CD4-positive, CD25-positive, alpha-beta regulatory T cell (primary cell): ENCODE results near the gene BIK. TPM values are rescaled to one million over a fixed set of nuclear protein-coding genes. Genes with fewer than 3 reads are reported as not detected.

Experiments used
- ATAC-seq, 2 donors: fragments of 150-1000 bp; cut with Tn5 transposase; one replicate each; pipeline ENCODE4 v1.10.0; 2021; ENCODE audit warnings: low read depth in 2 of 2, moderate number of reproducible peaks in 2 of 2, moderate library complexity in 1 of 2
- DNase-seq, 3 donors: peaks; one replicate each; pipeline versions ENCODE4 v3.0.0 to v3.0.0-alpha.2; 2012 to 2022; ENCODE audit warnings: mixed read lengths in 1 of 3
- H3K27ac ChIP-seq: one replicate; pipeline ENCODE4 v1.7.0; 2013; ENCODE audit warnings: mild to moderate bottlenecking, low read length; ENCODE audit not compliant: insufficient read depth, poor library complexity, severe bottlenecking
- H3K27me3 ChIP-seq: one replicate; pipeline ENCODE4 v1.7.0; 2013; ENCODE audit warnings: low read length; ENCODE audit not compliant: control insufficient read depth, insufficient read depth
- H3K36me3 ChIP-seq: one replicate; pipeline ENCODE4 v1.7.0; 2013; ENCODE audit warnings: mild to moderate bottlenecking, low read length, moderate library complexity; ENCODE audit not compliant: control insufficient read depth, insufficient read depth
- H3K4me1 ChIP-seq: 2 replicates; pipeline ENCODE4 v1.7.0; 2013; ENCODE audit warnings: mild to moderate bottlenecking, low read length; ENCODE audit not compliant: insufficient read depth, control insufficient read depth, poor library complexity, severe bottlenecking
- H3K4me3 ChIP-seq: one replicate; pipeline ENCODE4 v1.7.0; 2013; ENCODE audit warnings: low read depth, mild to moderate bottlenecking, low read length, moderate library complexity
- H3K9me3 ChIP-seq, 2 experiments: 1 replicate in 1 of 2; 2 replicates in 1 of 2; pipeline ENCODE4 v1.7.0; 2013; ENCODE audit warnings: low read length in 2 of 2, mild to moderate bottlenecking in 1 of 2, moderate library complexity in 1 of 2; ENCODE audit not compliant: control insufficient read depth in 2 of 2
- H3K27ac Mint-ChIP-seq, 3 donors: one replicate each; pipeline ENCODE4 v1.8.0; 2020 to 2022; ENCODE audit warnings: mild to moderate bottlenecking in 3 of 3, mixed read lengths in 3 of 3, moderate library complexity in 2 of 3
- H3K27me3 Mint-ChIP-seq: one replicate; pipeline ENCODE4 v1.8.0; 2022; ENCODE audit warnings: mild to moderate bottlenecking, mixed read lengths
- H3K36me3 Mint-ChIP-seq: one replicate; pipeline ENCODE4 v1.8.0; 2020; ENCODE audit warnings: mixed read lengths
- H3K4me1 Mint-ChIP-seq, 4 donors: one replicate each; pipeline ENCODE4 v1.8.0; 2020 to 2022; ENCODE audit warnings: mixed read lengths in 4 of 4, mild to moderate bottlenecking in 1 of 4
- H3K4me3 Mint-ChIP-seq, 4 donors: one replicate each; pipeline ENCODE4 v1.8.0; 2020 to 2022; ENCODE audit warnings: mild to moderate bottlenecking in 4 of 4, mixed read lengths in 4 of 4, moderate library complexity in 3 of 4
- H3K9me3 Mint-ChIP-seq, 7 donors: one replicate each; pipeline ENCODE4 v1.8.0; 2020 to 2022; ENCODE audit warnings: mixed read lengths in 7 of 7, mild to moderate bottlenecking in 3 of 7, moderate library complexity in 2 of 7
- polyA plus RNA-seq, 4 donors: library from polyadenylated mRNA; unstranded; fragments of 300-500 nt; fragmentation: Illumina TruSeq; gene quantifications; one replicate each; pipeline ENCODE4 v1.2.3, GENCODE V29; 2021
- total RNA-seq: library from RNA; stranded (reverse); gene quantifications from one replicate; pipeline ENCODE4 v1.2.3, GENCODE V29; 2022

BIK gene
- total and polyA plus RNA-seq, 5 donors from 2014 or later, result 1.7 to 10.0 (median 6.4) TPM

DNA sequence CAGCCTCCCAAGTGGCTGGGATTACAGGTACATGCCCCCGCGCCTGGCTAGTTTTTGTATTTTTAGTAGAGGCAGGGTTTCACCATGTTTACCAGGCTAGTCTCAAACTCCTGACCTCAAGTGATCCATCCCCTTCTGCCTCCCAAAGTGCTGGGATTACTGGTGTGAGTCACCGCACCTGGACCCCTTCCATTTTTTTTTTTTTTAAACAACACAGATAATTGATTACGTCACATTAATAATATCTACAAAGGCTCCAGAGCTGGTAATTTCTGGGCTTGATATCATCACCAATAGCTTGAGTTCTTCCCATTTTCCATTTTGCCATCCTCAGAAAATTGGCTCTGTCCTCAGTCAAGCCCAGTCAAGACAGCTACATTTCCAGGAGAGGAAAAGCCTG is 28.6 kb upstream of the BIK start:
- H3K27ac ChIP-seq, result no peak overlapping the region
- Mint-ChIP-seq H3K9me3 (no peaks in the 10 kb centered on the region), H3K4me1 (peaks cover 0 to 10% (median 7%) of the 10 kb centered on the region in 4 donors), H3K27ac (no peak overlapping the region), H3K27me3 (no peaks in the 10 kb centered on the region), H3K36me3 (peaks cover 5% of the 10 kb centered on the region), H3K4me3 (no peak overlapping the region)
- peaks cover 4% of the 10 kb centered on the region for H3K4me1 ChIP-seq
- H3K9me3 ChIP-seq, result no peaks in the 10 kb centered on the region
- H3K36me3 ChIP-seq, result no peaks in the 10 kb centered on the region
- H3K4me3 ChIP-seq, result no peak overlapping the region
- ATAC-seq (no peak), DNase-seq (no peak)
- no peaks in the 10 kb centered on the region for H3K27me3 ChIP-seq

DNA sequence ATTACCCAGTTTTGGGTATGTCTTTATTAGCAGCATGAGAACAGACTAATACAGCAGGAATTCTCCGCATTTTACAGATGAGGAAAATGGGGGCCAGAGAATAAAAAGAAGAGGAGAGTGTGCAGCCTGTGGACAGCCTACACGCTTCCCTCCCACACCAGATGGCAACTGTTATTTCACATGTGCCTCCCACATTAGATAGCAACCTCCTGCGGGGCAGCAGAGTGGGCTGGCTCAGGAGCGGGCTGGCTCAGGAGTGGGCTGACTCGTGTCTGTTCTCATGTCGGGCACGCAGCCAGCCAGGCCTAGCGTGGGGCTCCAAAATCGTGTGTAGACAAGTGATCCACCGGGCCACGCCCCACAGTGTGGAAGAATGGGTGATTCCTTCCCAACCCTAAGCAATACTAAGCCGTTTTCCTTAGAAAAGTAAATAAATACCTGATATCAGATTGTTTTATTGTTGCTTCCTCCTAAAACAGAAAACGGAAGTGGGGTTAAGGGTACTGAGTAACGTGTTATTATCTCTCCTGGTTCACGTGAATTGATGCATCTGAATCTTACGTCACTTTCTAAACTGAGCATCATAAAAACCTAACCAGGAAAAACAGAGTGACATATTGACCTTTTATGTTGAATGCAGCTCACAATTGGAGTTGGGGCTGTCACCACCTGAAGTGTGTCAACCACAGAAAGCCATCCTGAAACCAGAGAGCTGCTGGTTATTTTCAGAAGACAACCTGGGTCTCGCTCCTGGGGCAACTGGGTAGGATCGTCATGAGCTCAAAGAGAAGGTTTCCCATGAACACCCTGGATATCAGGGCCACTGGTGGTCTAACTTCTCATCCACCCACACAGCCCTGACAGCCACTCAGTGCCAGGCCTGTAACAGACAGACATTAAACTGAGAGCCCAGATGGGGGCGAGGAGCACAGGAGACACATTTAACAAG is 24.6 kb upstream of the BIK start:
- H3K4me3 ChIP-seq, result no peak overlapping the region
- Mint-ChIP-seq H3K27ac (peak overlapping the region in 2 of 3 donors; percentile 31 to 48), H3K4me1 (peaks cover 0 to 20% (median 11%) of the 10 kb centered on the region in 4 donors), H3K4me3 (peak overlapping the region; percentile 33 to 75 (median 52)), H3K9me3 (no peaks in the 10 kb centered on the region), H3K27me3 (no peaks in the 10 kb centered on the region), H3K36me3 (peaks cover 5% of the 10 kb centered on the region)
- peak in 1 of 3 donors; percentile 29 for DNase-seq
- H3K36me3 ChIP-seq, result no peaks in the 10 kb centered on the region
- H3K27me3 ChIP-seq, result no peaks in the 10 kb centered on the region
- ATAC-seq, result no peak
- H3K9me3 ChIP-seq, result no peaks in the 10 kb centered on the region
- peaks cover 15% of the 10 kb centered on the region for H3K4me1 ChIP-seq
- H3K27ac ChIP-seq, result no peak overlapping the region

- no peaks in the 10 kb centered on the region for H3K27me3 Mint-ChIP-seq
- Histone ChIP-seq H3K27ac (peak overlapping the region; percentile 56), H3K9me3 (no peaks in the 10 kb centered on the region), H3K4me1 (peaks cover 15% of the 10 kb centered on the region), H3K36me3 (no peaks in the 10 kb centered on the region), H3K4me3 (peak overlapping the region; percentile 93), H3K27me3 (no peaks in the 10 kb centered on the region)
- peaks cover 5% of the 10 kb centered on the region for H3K36me3 Mint-ChIP-seq
- ATAC-seq (no peak), DNase-seq (no peak)
- H3K4me1 Mint-ChIP-seq, result peaks cover 0 to 20% (median 11%) of the 10 kb centered on the region in 4 donors
- H3K27ac Mint-ChIP-seq, result peak overlapping the region in 2 of 3 donors; percentile 43 to 87
- peak overlapping the region; percentile 91 to 95 (median 92) for H3K4me3 Mint-ChIP-seq
- H3K9me3 Mint-ChIP-seq, result no peaks in the 10 kb centered on the region
These were observed 21.9 kb upstream of the BIK start for GRCh38 chr22:43088627-43088983.

GRCh38 chr22:43088984-43089717 is 21.4 kb upstream of the BIK start, which contains the start of gene TTLL1:
TSS of gene TTLL1 (minus strand) at chr22:43089391. CDS start at chr22:43075586, 13,805 bp downstream.
- H3K4me1 ChIP-seq, result peaks cover 15% of the 10 kb centered on the region
- Mint-ChIP-seq H3K9me3 (no peaks in the 10 kb centered on the region), H3K36me3 (peaks cover 5% of the 10 kb centered on the region), H3K27me3 (no peaks in the 10 kb centered on the region), H3K27ac (peak within 1 kb of the TSS in 2 of 3 donors; percentile 43 to 87), H3K4me3 (peak within 1 kb of the TSS; percentile 91 to 95 (median 92)), H3K4me1 (peaks cover 0 to 20% (median 11%) of the 10 kb centered on the region in 4 donors)
- no peaks in the 10 kb centered on the region for H3K36me3 ChIP-seq
- DNase-seq, result peak; percentile 77 to 94 (median 87)
- ATAC-seq, result peak; percentile 95
- peak within 1 kb of the TSS; percentile 56 for H3K27ac ChIP-seq
- H3K9me3 ChIP-seq, result no peaks in the 10 kb centered on the region
- no peaks in the 10 kb centered on the region for H3K27me3 ChIP-seq
- peak within 1 kb of the TSS; percentile 93 for H3K4me3 ChIP-seq

DNA sequence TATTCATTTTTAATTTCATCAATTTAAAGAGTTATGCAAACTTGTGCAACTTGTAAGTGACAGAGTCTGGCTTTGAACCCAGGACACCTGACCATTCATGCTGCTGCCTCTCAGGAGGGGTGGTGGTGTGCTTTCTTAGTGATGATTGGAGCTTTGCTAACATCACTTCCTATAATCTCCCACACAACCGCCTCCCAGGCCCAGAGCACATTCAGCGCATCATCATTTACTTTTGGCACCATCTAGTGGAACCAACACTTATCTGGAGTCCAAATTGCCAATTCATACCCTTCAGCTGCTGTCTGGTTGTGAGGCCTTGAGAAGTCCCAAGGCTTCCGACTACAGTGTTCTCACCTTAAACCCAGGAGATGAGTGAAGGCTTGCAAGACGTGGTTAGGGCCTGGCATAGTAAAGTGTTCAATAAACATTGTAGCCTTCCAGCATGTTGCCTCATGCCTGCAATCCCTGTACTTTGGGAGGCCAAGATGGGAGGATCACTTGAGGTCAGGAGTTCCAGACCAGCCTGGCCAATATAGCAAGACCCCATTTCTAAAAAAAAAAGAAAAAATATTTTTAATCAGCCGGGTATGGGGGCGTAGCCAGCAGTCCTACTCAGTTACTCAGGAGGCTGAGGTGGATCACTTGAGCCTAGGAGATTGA is 20.3 kb upstream of the BIK start:
- Mint-ChIP-seq H3K9me3 (no peaks in the 10 kb centered on the region), H3K27ac (peak overlapping the region in 1 of 3 donors; percentile 20), H3K27me3 (no peaks in the 10 kb centered on the region), H3K4me1 (peaks cover 0 to 20% (median 11%) of the 10 kb centered on the region in 4 donors), H3K36me3 (peaks cover 3% of the 10 kb centered on the region), H3K4me3 (peak overlapping the region; percentile 22 to 91 (median 76))
- no peak overlapping the region for H3K27ac ChIP-seq
- DNase-seq (peak in 2 of 3 donors; percentile 46 to 77), ATAC-seq (no peak)
- H3K36me3 ChIP-seq, result no peaks in the 10 kb centered on the region
- H3K4me3 ChIP-seq, result no peak overlapping the region
- no peaks in the 10 kb centered on the region for H3K27me3 ChIP-seq
- no peaks in the 10 kb centered on the region for H3K9me3 ChIP-seq
- peaks cover 15% of the 10 kb centered on the region for H3K4me1 ChIP-seq

- H3K9me3 ChIP-seq, result peaks cover 0 to 8% of the 10 kb centered on the region in 2 experiments
- no peaks in the 10 kb centered on the region for H3K27me3 ChIP-seq
- H3K4me1 ChIP-seq, result peaks cover 11% of the 10 kb centered on the region
- ATAC-seq (no peak), DNase-seq (no peak)
- Mint-ChIP-seq H3K27me3 (no peaks in the 10 kb centered on the region), H3K4me1 (peaks cover 0 to 13% (median 9%) of the 10 kb centered on the region in 4 donors), H3K27ac (no peak overlapping the region), H3K9me3 (peaks cover 0 to 4% (median 3%) of the 10 kb centered on the region in 7 donors), H3K4me3 (peak overlapping the region in 1 of 4 donors; percentile 22), H3K36me3 (no peaks in the 10 kb centered on the region)
- H3K27ac ChIP-seq, result no peak overlapping the region
- no peaks in the 10 kb centered on the region for H3K36me3 ChIP-seq
- H3K4me3 ChIP-seq, result no peak overlapping the region
These were observed 18.5 kb upstream of the BIK start for GRCh38 chr22:43092085-43092484.

DNA sequence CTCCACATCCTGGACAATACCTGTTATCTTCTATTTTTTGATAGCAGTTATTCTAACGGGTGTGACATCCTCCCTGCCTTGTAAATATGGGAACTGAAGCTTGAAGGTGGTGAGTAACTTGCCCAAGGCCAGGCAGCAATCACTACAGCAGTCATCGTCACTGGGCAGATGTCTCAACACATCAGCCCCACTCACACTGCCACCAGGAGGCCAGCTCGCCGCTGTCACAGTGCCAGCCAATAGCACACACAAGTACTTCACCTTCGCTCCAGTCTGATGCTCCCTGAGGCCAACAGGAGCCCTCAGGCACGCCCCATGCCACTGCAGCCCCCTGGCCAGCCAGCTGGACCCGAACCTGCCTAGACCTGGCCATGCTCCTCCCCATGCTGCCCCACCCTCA is 16.5 kb upstream of the BIK start:
- Histone ChIP-seq H3K4me1 (peaks cover 4% of the 10 kb centered on the region), H3K4me3 (no peak overlapping the region), H3K27me3 (no peaks in the 10 kb centered on the region), H3K27ac (no peak overlapping the region), H3K9me3 (peaks cover 0 to 8% of the 10 kb centered on the region in 2 experiments), H3K36me3 (no peaks in the 10 kb centered on the region)
- peak overlapping the region in 1 of 4 donors; percentile 7 for H3K4me3 Mint-ChIP-seq
- H3K27ac Mint-ChIP-seq, result no peak overlapping the region
- peaks cover 0 to 7% (median 3%) of the 10 kb centered on the region in 4 donors for H3K4me1 Mint-ChIP-seq
- peaks cover 0 to 4% (median 3%) of the 10 kb centered on the region in 7 donors for H3K9me3 Mint-ChIP-seq
- H3K36me3 Mint-ChIP-seq, result no peaks in the 10 kb centered on the region
- ATAC-seq, result no peak
- DNase-seq, result no peak
- no peaks in the 10 kb centered on the region for H3K27me3 Mint-ChIP-seq
